Neural progenitor cell (in vitro differentiated cells): ENCODE measurements around the gene SKIC8. TPM values are rescaled to one million over a fixed set of nuclear protein-coding genes. Genes with fewer than 3 reads are reported as not detected.

Experiments
- DNase-seq: peaks from one replicate; pipeline ENCODE4 v3.0.0-alpha.2; 2016; ENCODE audit warnings: low spot score
- H2AFZ ChIP-seq: fragments of 200-600 bp; sonication (generic); replicated peaks from 2 replicates; pipeline ENCODE4 v1.6.1; 2016; ENCODE audit warnings: antibody characterized with exemption
- H3F3A ChIP-seq: fragments of 200-600 bp; sonication (generic); 2 replicates; pipeline ENCODE4 v1.6.1; 2016; ENCODE audit warnings: antibody characterized with exemption, low read depth
- H3K27ac ChIP-seq: fragments of 200-600 bp; sonication (generic); 2 replicates; pipeline ENCODE4 v1.5.1; 2016; ENCODE audit warnings: mild to moderate bottlenecking
- H3K27me3 ChIP-seq: fragments of 200-600 bp; sonication (generic); 2 replicates; pipeline ENCODE4 v1.6.1; 2016; ENCODE audit warnings: mild to moderate bottlenecking, moderate library complexity
- H3K36me3 ChIP-seq: fragments of 200-600 bp; sonication (generic); 2 replicates; pipeline ENCODE4 v1.5.1; 2016
- H3K4me1 ChIP-seq: fragments of 200-600 bp; sonication (generic); 2 replicates; pipeline ENCODE4 v1.6.1; 2016; ENCODE audit warnings: mixed run types
- H3K4me2 ChIP-seq: fragments of 200-600 bp; sonication (generic); 2 replicates; pipeline ENCODE4 v1.6.1; 2016
- H3K4me3 ChIP-seq: fragments of 200-600 bp; sonication (generic); 2 replicates; pipeline ENCODE4 v1.5.1; 2016
- H3K79me2 ChIP-seq: fragments of 200-600 bp; sonication (generic); 2 replicates; pipeline ENCODE4 v1.6.1; 2016; ENCODE audit warnings: low read depth
- H3K9ac ChIP-seq: fragments of 200-600 bp; sonication (generic); 2 replicates; pipeline ENCODE4 v1.6.1; 2016
- H3K9me3 ChIP-seq: fragments of 200-600 bp; sonication (generic); 2 replicates; pipeline ENCODE4 v1.5.1; 2016; ENCODE audit warnings: low read depth
- H4K20me1 ChIP-seq: fragments of 200-600 bp; sonication (generic); 2 replicates; pipeline ENCODE4 v1.6.1; 2016; ENCODE audit warnings: low read depth
- H3K27ac Mint-ChIP-seq: 3 replicates; pipeline ENCODE4 v1.8.0; 2021; ENCODE audit warnings: mixed read lengths
- H3K27me3 Mint-ChIP-seq: 2 replicates; pipeline ENCODE4 v1.8.0; 2022; ENCODE audit warnings: low read depth, mild to moderate bottlenecking, inconsistent platforms, moderate library complexity, mixed read lengths; ENCODE audit not compliant: insufficient read depth
- H3K36me3 Mint-ChIP-seq: 3 replicates; pipeline ENCODE4 v1.8.0; 2021; ENCODE audit warnings: mixed read lengths
- H3K4me1 Mint-ChIP-seq: 3 replicates; pipeline ENCODE4 v1.8.0; 2021; ENCODE audit warnings: mixed read lengths
- H3K4me3 Mint-ChIP-seq: 3 replicates; pipeline ENCODE4 v1.8.0; 2021; ENCODE audit warnings: mild to moderate bottlenecking, moderate library complexity, mixed read lengths
- H3K9me3 Mint-ChIP-seq: 3 replicates; pipeline ENCODE4 v1.8.0; 2020; ENCODE audit warnings: mixed read lengths
- EZH2 ChIP-seq: fragments of 200-600 bp; sonication (generic); IDR thresholded peaks from 2 replicates; pipeline ENCODE4 v1.6.1; 2017; ENCODE audit warnings: antibody characterized with exemption, mild to moderate bottlenecking, moderate library complexity
- EZH2phosphoT487 ChIP-seq: fragments of 200-600 bp; sonication (generic); IDR thresholded peaks from 2 replicates; pipeline ENCODE4 v1.6.1; 2017; ENCODE audit warnings: antibody characterized with exemption
- total RNA-seq: library from RNA; depleted of rRNA; stranded (reverse); fragments of >200 nt; gene quantifications from 2 replicates; pipeline ENCODE4 v1.2.3, GENCODE V29; 2015; ENCODE audit warnings: low replicate concordance
- TF ChIP-seq, protein P1 (sequence below): fragments of 200-600 bp; sonication (generic); IDR thresholded peaks from 2 replicates; pipeline ENCODE4 v1.5.1; 2017; ENCODE audit warnings: antibody characterized with exemption, mild to moderate bottlenecking

Gene SKIC8
- total RNA-seq, 1 donor from 2014 or later, result 76.0 TPM

DNA sequence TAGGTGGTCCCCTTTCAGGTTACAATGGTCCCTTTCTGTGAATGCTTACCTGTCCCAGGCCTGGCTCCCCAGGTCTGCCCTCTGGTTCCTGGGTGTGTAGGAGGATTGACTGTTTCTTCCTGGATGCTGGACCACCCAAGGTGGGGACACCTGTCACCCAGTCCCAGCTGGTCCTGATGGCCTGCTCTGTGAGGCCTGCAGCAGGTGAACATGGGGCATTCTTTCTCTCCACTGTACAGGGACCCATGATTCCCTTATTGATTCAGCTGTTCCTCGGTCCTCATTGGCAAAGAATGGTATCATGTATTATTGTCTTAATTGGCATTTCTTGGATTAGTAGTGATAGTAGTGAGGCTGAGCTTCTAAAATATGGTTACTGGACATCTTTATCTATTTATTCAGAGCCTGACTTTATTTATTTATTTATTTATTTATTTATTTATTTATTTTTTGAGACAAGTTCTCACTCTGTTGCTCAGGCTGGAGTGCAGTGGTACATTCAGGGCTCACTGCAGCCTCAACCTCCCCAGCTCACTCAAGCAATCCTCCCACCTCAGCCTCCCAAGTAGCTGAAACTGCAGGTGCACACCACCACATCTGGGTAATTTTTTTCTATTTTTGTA lies 43.9 kb downstream of the SKIC8 start:
- H3K27me3 Mint-ChIP-seq, result peaks cover 4% of the 10 kb centered on the region
- TF ChIP-seq EZH2phosphoT487 (no peak), EZH2 (no peak)
- TF ChIP-seq, protein P1, sequence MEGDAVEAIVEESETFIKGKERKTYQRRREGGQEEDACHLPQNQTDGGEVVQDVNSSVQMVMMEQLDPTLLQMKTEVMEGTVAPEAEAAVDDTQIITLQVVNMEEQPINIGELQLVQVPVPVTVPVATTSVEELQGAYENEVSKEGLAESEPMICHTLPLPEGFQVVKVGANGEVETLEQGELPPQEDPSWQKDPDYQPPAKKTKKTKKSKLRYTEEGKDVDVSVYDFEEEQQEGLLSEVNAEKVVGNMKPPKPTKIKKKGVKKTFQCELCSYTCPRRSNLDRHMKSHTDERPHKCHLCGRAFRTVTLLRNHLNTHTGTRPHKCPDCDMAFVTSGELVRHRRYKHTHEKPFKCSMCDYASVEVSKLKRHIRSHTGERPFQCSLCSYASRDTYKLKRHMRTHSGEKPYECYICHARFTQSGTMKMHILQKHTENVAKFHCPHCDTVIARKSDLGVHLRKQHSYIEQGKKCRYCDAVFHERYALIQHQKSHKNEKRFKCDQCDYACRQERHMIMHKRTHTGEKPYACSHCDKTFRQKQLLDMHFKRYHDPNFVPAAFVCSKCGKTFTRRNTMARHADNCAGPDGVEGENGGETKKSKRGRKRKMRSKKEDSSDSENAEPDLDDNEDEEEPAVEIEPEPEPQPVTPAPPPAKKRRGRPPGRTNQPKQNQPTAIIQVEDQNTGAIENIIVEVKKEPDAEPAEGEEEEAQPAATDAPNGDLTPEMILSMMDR, result no peak
- H2AFZ ChIP-seq, result no peak overlapping the region
- no peaks in the 10 kb centered on the region for H4K20me1 ChIP-seq
- no peak overlapping the region for H3K4me3 Mint-ChIP-seq
- peaks cover 3% of the 10 kb centered on the region for H3K4me1 Mint-ChIP-seq
- H3K27ac ChIP-seq, result no peak overlapping the region
- H3K36me3 ChIP-seq, result no peaks in the 10 kb centered on the region
- DNase-seq, result no peak
- no peaks in the 10 kb centered on the region for H3K36me3 Mint-ChIP-seq
- no peak overlapping the region for H3K27ac Mint-ChIP-seq
- no peaks in the 10 kb centered on the region for H3F3A ChIP-seq
- H3K9ac ChIP-seq, result no peak overlapping the region
- no peaks in the 10 kb centered on the region for H3K4me1 ChIP-seq
- no peaks in the 10 kb centered on the region for H3K9me3 ChIP-seq
- no peaks in the 10 kb centered on the region for H3K9me3 Mint-ChIP-seq
- H3K27me3 ChIP-seq, result no peaks in the 10 kb centered on the region
- H3K4me3 ChIP-seq, result no peak overlapping the region
- no peak overlapping the region for H3K4me2 ChIP-seq
- no peaks in the 10 kb centered on the region for H3K79me2 ChIP-seq

DNA sequence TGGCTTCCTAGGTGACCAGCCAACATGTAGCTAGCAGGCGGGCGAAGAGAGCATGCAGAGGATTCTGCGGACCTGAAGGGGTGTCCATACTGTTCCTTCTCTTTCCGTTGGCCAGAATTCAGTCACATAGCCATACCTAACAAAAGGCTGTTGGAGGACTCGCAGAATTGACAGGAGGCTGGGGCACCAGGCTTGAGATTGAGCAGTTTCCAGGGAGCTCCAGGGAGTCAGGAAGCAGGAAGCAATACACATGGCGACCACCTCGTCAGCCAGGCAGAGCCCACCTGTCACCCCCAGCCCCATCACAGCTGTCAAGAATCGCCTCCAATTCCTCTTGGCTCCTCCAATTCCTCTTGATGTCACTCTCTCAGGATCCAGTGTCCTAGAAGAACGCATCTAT lies 48.3 kb downstream of the SKIC8 start:
- TF ChIP-seq EZH2phosphoT487 (no peak), EZH2 (no peak)
- TF ChIP-seq, protein P1, result no peak
- Histone ChIP-seq H2AFZ (no peak overlapping the region), H3K36me3 (no peaks in the 10 kb centered on the region)

GRCh38 chr15:78249131-78249530 lies 50.3 kb downstream of the SKIC8 start:
- TF ChIP-seq EZH2phosphoT487 (no peak), EZH2 (no peak)
- TF ChIP-seq, protein P1, result no peak
- Histone ChIP-seq H3K9ac (no peak overlapping the region), H2AFZ (no peak overlapping the region), H3K27me3 (no peaks in the 10 kb centered on the region), H3K79me2 (no peaks in the 10 kb centered on the region), H3K27ac (no peak overlapping the region), H3K9me3 (no peaks in the 10 kb centered on the region), H3K4me3 (no peak overlapping the region), H3K4me1 (no peaks in the 10 kb centered on the region), H3K4me2 (no peak overlapping the region), H3F3A (no peaks in the 10 kb centered on the region), H4K20me1 (no peaks in the 10 kb centered on the region), H3K36me3 (no peaks in the 10 kb centered on the region)
- no peak for DNase-seq
- Mint-ChIP-seq H3K4me3 (no peak overlapping the region), H3K27me3 (peaks cover 15% of the 10 kb centered on the region), H3K9me3 (peaks cover 2% of the 10 kb centered on the region), H3K4me1 (peaks cover 9% of the 10 kb centered on the region), H3K27ac (no peak overlapping the region), H3K36me3 (peaks cover 2% of the 10 kb centered on the region)

More for the DNA sequence above, 48.3 kb downstream of the SKIC8 start:
- H3K4me1 ChIP-seq, result no peaks in the 10 kb centered on the region
- Mint-ChIP-seq H3K4me3 (no peak overlapping the region), H3K27me3 (peaks cover 11% of the 10 kb centered on the region), H3K9me3 (no peaks in the 10 kb centered on the region), H3K36me3 (no peaks in the 10 kb centered on the region), H3K27ac (no peak overlapping the region), H3K4me1 (no peaks in the 10 kb centered on the region)
- no peaks in the 10 kb centered on the region for H3K27me3 ChIP-seq
- H3K79me2 ChIP-seq, result no peaks in the 10 kb centered on the region
- no peak overlapping the region for H3K27ac ChIP-seq
- no peak for DNase-seq
- H3F3A ChIP-seq, result no peaks in the 10 kb centered on the region
- H3K9ac ChIP-seq, result no peak overlapping the region
- no peaks in the 10 kb centered on the region for H4K20me1 ChIP-seq
- no peak overlapping the region for H3K4me3 ChIP-seq
- H3K9me3 ChIP-seq, result no peaks in the 10 kb centered on the region
- H3K4me2 ChIP-seq, result no peak overlapping the region
